Ureter (tissue), 1 donor: ENCODE measurements around the gene FADS6. TPM values are rescaled to one million over a fixed set of nuclear protein-coding genes. Genes with fewer than 3 reads are reported as not detected.

Experiments used
- DNase-seq: peaks from one replicate; pipeline ENCODE4 v3.0.0-alpha.2; 2020; ENCODE audit warnings: low spot score
- total RNA-seq: library from RNA; stranded (reverse); gene quantifications from one replicate; pipeline ENCODE4 v1.2.4, GENCODE V29; 2023
- donor health status: DM: yes; HTN: yes; CAD: no.

The FADS6 gene
- total RNA-seq, 1 donor from 2014 or later = 7.3 TPM

- no peak for DNase-seq
Measured at GRCh38 chr17:74827800-74828199, 65.6 kb downstream of the FADS6 start.

Other genes starting within 250 kb of the FADS6 start
- gene CD300LF, start 180.7 kb downstream of the FADS6 start, total RNA-seq = 2.5 TPM
- 2.3 TPM for gene RAB37, start 156.4 kb downstream of the FADS6 start, total RNA-seq
- 20.6 TPM for gene NHERF1, start 145.0 kb downstream of the FADS6 start, total RNA-seq
- 65.1 TPM for gene NAT9, start 117.3 kb downstream of the FADS6 start, total RNA-seq
- gene GRIN2C, start 33.7 kb downstream of the FADS6 start, total RNA-seq = 0.23 TPM
- 18.4 TPM for gene FDXR, start 20.6 kb downstream of the FADS6 start, total RNA-seq
- 1.4 TPM for gene USH1G, start 29.6 kb upstream of the FADS6 start, total RNA-seq
- not detected for gene OTOP2, start 30.6 kb upstream of the FADS6 start, total RNA-seq
- gene OTOP3, start 42.3 kb upstream of the FADS6 start, total RNA-seq = not detected
- gene HID1, start 79.1 kb upstream of the FADS6 start, total RNA-seq = 78.1 TPM
- gene CDR2L, start 94.0 kb upstream of the FADS6 start, total RNA-seq = 11.4 TPM
- 32.1 TPM for gene MRPL58, start 119.0 kb upstream of the FADS6 start, total RNA-seq
- gene ATP5PD, start 153.3 kb upstream of the FADS6 start, total RNA-seq = 270 TPM
- gene KCTD2, start 153.6 kb upstream of the FADS6 start, total RNA-seq = 25.3 TPM
- 77.7 TPM for gene SLC16A5, start 194.3 kb upstream of the FADS6 start, total RNA-seq
- 13.8 TPM for gene ARMC7, start 216.3 kb upstream of the FADS6 start, total RNA-seq
- gene NT5C, start 238.1 kb upstream of the FADS6 start, total RNA-seq = 81.6 TPM